Stimulated activated CD4-positive, alpha-beta T cell treated with anti-CD3 and anti-CD28 coated beads, Interleukin-12 subunit alpha, Interleukin-12 subunit beta, amount 100 ng/mL, for 48 hours (primary cell): Measurements from ENCODE around the gene OR4E2.
"Not testable (repeated sequence)": the region's sequence is repeated elsewhere in the genome, so short reads cannot be mapped to it uniquely, and the experiment has no call there.

Experiments used
- DNase-seq, 3 donors: peaks; one replicate each; pipeline ENCODE4 v3.0.0-alpha.2; 2020; ENCODE audit warnings: low read depth in 2 of 3, low spot score in 1 of 3

OR4E2 gene

GRCh38 chr14:21653331-21653885, at the start of gene OR4E2:
OR4E2 (plus strand) TSS chr14:21653835; CDS start chr14:21665083, 11,248 bp downstream.
- no peak for DNase-seq

- DNase-seq, result no peak
Observed at GRCh38 chr14:21612324-21612723, 41.3 kb upstream of the OR4E2 start.

GRCh38 chr14:21614240-21614639, 39.4 kb upstream of the OR4E2 start:
- DNase-seq, result no peak

GRCh38 chr14:21617614-21618013, 36.0 kb upstream of the OR4E2 start:
- no peak for DNase-seq

GRCh38 chr14:21626491-21627230, 27.0 kb upstream of the OR4E2 start:
- DNase-seq, result no peak

GRCh38 chr14:21630503-21630902, 23.1 kb upstream of the OR4E2 start:
- not testable (repeated sequence) for DNase-seq

GRCh38 chr14:21631084-21631483, 22.6 kb upstream of the OR4E2 start:
- DNase-seq, result no peak

GRCh38 chr14:21634840-21635239, 18.8 kb upstream of the OR4E2 start, which contains the start of gene OR10G2:
OR10G2 (minus strand) TSS chr14:21634940; CDS start chr14:21634842, 98 bp downstream.
- DNase-seq, result no peak

GRCh38 chr14:21642683-21643082, 11.0 kb upstream of the OR4E2 start:
- no peak for DNase-seq

- no peak for DNase-seq
Observed at GRCh38 chr14:21643407-21643806, 10.2 kb upstream of the OR4E2 start.

GRCh38 chr14:21647380-21647779, 6.3 kb upstream of the OR4E2 start:
- DNase-seq, result no peak

GRCh38 chr14:21652209-21652808, 1.3 kb upstream of the OR4E2 start:
- DNase-seq, result no peak

- no peak for DNase-seq
Observed at GRCh38 chr14:21654215-21654614, 580 bp downstream of the OR4E2 start.

GRCh38 chr14:21656980-21657379, 3.3 kb downstream of the OR4E2 start:
- no peak for DNase-seq

GRCh38 chr14:21668377-21668776, 14.7 kb downstream of the OR4E2 start:
- no peak for DNase-seq

GRCh38 chr14:21669284-21669683, 15.6 kb downstream of the OR4E2 start:
- DNase-seq, result no peak

- DNase-seq, result no peak
Observed at GRCh38 chr14:21671371-21671770, 17.7 kb downstream of the OR4E2 start.

GRCh38 chr14:21672116-21672515, 18.5 kb downstream of the OR4E2 start:
- DNase-seq, result no peak

- no peak for DNase-seq
Observed at GRCh38 chr14:21673718-21674117, 20.1 kb downstream of the OR4E2 start, which contains the start of gene OR4E1. OR4E1 (minus strand) TSS chr14:21673818; CDS start chr14:21670935, 2,883 bp downstream.

GRCh38 chr14:21675566-21675965, 21.9 kb downstream of the OR4E2 start:
- no peak for DNase-seq

GRCh38 chr14:21680072-21680471, 26.4 kb downstream of the OR4E2 start:
- DNase-seq, result no peak

- DNase-seq, result no peak
Observed at GRCh38 chr14:21686468-21686867, 32.8 kb downstream of the OR4E2 start.
